ENCODE results near the gene CRTC3. TPM values are rescaled to one million over a fixed set of nuclear protein-coding genes. Genes with fewer than 3 reads are reported as not detected.

CRTC3 gene
- total RNA-seq, 4 donors from 2014 or later = 46.4 to 66.8 (median 59.8) TPM

DNA sequence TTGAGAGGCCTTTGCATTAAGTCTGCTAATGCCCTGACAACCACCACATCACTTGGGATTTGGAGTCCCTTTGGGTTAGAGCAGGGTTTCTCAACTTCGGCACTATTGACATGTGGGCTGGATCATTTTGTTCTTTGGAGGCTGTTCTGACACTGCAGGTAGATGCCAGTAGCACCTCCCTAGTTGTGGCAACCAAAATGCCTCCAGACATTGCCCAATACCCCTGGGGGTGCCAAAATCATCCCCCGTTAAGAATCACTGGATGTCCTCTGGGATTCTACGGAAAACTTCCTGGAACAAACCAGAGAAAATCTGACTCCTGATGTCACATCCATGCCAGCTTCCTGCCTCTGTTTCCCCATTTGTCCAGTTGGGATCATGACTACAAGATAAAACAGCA is 150.2 kb downstream of the CRTC3 start:
- TF ChIP-seq EP300 (IDR thresholded peaks at IDR 0.05) = no peak
- H3K9me3 ChIP-seq = no peaks in the 10 kb centered on the region
- peak overlapping the region in 3 of 4 donors; percentile 43 to 71 (median 58) for H3K27ac ChIP-seq (replicated peaks in 1 of 4)
- DNase-seq (ENCODE audit: extremely low spot score) = no peak
- H3K27me3 ChIP-seq = no peaks in the 10 kb centered on the region
- H3K36me3 ChIP-seq = no peaks in the 10 kb centered on the region
- H3K4me1 ChIP-seq = peaks cover 9 to 16% (median 14%) of the 10 kb centered on the region in 4 donors
- 76% methylated on average over 3 of the region's 3 CpGs for WGBS
- no peak overlapping the region for H3K4me3 ChIP-seq
- intact Hi-C loops (cut with DNase I) = no loop called here

DNA sequence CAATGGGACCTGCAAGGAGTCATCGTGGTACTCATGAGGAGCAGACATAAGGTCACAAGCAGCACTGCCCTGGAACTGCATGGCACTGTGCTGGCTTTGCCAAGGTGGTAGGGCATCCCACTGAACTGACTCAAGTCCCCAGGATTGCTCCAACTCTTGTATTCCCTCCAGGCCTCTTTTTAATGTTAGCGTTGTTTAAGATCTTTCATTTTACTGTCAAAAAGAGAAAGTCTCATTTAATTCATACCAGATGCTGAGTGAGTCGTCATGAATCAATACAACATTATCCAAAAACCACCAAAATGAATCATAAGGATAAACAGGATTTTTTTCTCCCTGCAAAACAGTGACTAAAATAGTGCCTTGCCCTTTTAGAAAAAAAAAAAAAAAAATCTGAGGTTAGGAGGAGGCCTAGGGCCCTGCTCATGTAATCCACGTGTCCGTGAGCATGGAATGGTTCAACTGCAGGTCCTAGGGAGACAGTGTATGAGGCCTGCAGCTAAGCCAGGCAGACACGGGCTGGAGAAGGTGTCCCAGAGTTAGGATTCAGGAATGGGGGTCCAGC is 150.7 kb downstream of the CRTC3 start:
- intact Hi-C loops (cut with DNase I) = no loop called here
- H3K4me1 ChIP-seq = peaks cover 9 to 16% (median 14%) of the 10 kb centered on the region in 4 donors
- TF ChIP-seq EP300 (IDR thresholded peaks at IDR 0.05) = no peak
- TF ChIP-seq POLR2AphosphoS5 (IDR thresholded peaks at IDR 0.05) = peak; percentile 7 to 35
- H3K4me3 ChIP-seq = no peak overlapping the region
- no peaks in the 10 kb centered on the region for H3K9me3 ChIP-seq
- WGBS = 44% methylated on average over 6 of the region's 6 CpGs
- H3K36me3 ChIP-seq = no peaks in the 10 kb centered on the region
- no peaks in the 10 kb centered on the region for H3K27me3 ChIP-seq
- peak overlapping the region; percentile 6 to 71 (median 50) for H3K27ac ChIP-seq (replicated peaks in 1 of 4)
- no peak for DNase-seq (ENCODE audit: extremely low spot score)

- intact Hi-C loops (cut with DNase I) = no loop called here
- DNase-seq (ENCODE audit: extremely low spot score) = no peak
- H3K27ac ChIP-seq (replicated peaks in 1 of 4) = peak overlapping the region; percentile 6 to 71 (median 44)
Measured at GRCh38 chr15:90681056-90681455, 151.3 kb downstream of the CRTC3 start.

DNA sequence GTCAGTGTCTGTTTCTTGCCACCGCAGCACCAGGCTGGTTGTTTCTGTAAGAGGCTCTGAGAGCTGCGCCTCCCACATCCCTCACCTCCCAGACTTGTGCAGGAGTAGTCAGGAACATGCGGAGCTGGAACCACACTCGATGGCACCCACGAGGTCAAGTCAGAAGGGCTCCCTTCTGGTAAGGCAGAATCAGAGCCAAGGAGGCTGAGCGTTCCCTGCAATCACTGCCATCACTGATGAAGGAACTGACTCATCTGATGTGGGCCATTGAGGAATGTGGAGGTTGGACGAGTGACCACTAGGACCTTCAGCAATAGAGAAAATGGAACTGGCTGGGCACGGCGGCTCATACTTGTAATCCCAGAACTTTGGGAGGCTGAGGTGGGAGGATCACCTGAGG is 151.8 kb downstream of the CRTC3 start:
- intact Hi-C loops (cut with DNase I) = no loop called here
- H3K36me3 ChIP-seq = no peaks in the 10 kb centered on the region
- TF ChIP-seq, protein P1, sequence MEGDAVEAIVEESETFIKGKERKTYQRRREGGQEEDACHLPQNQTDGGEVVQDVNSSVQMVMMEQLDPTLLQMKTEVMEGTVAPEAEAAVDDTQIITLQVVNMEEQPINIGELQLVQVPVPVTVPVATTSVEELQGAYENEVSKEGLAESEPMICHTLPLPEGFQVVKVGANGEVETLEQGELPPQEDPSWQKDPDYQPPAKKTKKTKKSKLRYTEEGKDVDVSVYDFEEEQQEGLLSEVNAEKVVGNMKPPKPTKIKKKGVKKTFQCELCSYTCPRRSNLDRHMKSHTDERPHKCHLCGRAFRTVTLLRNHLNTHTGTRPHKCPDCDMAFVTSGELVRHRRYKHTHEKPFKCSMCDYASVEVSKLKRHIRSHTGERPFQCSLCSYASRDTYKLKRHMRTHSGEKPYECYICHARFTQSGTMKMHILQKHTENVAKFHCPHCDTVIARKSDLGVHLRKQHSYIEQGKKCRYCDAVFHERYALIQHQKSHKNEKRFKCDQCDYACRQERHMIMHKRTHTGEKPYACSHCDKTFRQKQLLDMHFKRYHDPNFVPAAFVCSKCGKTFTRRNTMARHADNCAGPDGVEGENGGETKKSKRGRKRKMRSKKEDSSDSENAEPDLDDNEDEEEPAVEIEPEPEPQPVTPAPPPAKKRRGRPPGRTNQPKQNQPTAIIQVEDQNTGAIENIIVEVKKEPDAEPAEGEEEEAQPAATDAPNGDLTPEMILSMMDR (IDR thresholded peaks at IDR 0.05) = no peak
- TF ChIP-seq EP300 (IDR thresholded peaks at IDR 0.05) (no peak), POLR2A (IDR thresholded peaks at IDR 0.05; ENCODE audit: low read depth) (no peak), POLR2AphosphoS5 (IDR thresholded peaks at IDR 0.05) (no peak)

More at GRCh38 chr15:90681056-90681455, 151.3 kb downstream of the CRTC3 start:
- Histone ChIP-seq H3K4me3 (no peak overlapping the region), H3K36me3 (no peaks in the 10 kb centered on the region), H3K9me3 (no peaks in the 10 kb centered on the region), H3K4me1 (peaks cover 9 to 16% (median 14%) of the 10 kb centered on the region in 4 donors), H3K27me3 (no peaks in the 10 kb centered on the region)
- TF ChIP-seq POLR2A (IDR thresholded peaks at IDR 0.05; ENCODE audit: low read depth) (no peak), POLR2AphosphoS5 (IDR thresholded peaks at IDR 0.05) (no peak), EP300 (IDR thresholded peaks at IDR 0.05) (no peak)
- TF ChIP-seq, protein P1 (IDR thresholded peaks at IDR 0.05) = no peak
- 100% methylated on average over 1 of the region's 1 CpG for WGBS

GRCh38 chr15:90683371-90683770 is 153.6 kb downstream of the CRTC3 start:
- no peaks in the 10 kb centered on the region for H3K36me3 ChIP-seq
- TF ChIP-seq POLR2AphosphoS5 (IDR thresholded peaks at IDR 0.05) = no peak
- no peak for TF ChIP-seq EP300 (IDR thresholded peaks at IDR 0.05)
- TF ChIP-seq, protein P1 (IDR thresholded peaks at IDR 0.05) = no peak
- no peak for TF ChIP-seq POLR2A (IDR thresholded peaks at IDR 0.05; ENCODE audit: low read depth)
- intact Hi-C loops (cut with DNase I) = no loop called here
- DNase-seq (ENCODE audit: extremely low spot score) = no peak
- no peaks in the 10 kb centered on the region for H3K9me3 ChIP-seq
- 89% methylated on average over 10 of the region's 10 CpGs for WGBS
- no peak overlapping the region for H3K27ac ChIP-seq (replicated peaks in 1 of 4)
- peaks cover 9 to 16% (median 14%) of the 10 kb centered on the region in 4 donors for H3K4me1 ChIP-seq
- no peak overlapping the region for H3K4me3 ChIP-seq
- H3K27me3 ChIP-seq = no peaks in the 10 kb centered on the region

More for the DNA sequence above, 151.8 kb downstream of the CRTC3 start:
- H3K27me3 ChIP-seq = no peaks in the 10 kb centered on the region
- DNase-seq (ENCODE audit: extremely low spot score) = no peak
- 84% methylated on average over 9 of the region's 9 CpGs for WGBS
- peaks cover 9 to 16% (median 14%) of the 10 kb centered on the region in 4 donors for H3K4me1 ChIP-seq
- H3K9me3 ChIP-seq = no peaks in the 10 kb centered on the region
- no peak overlapping the region for H3K4me3 ChIP-seq
- H3K27ac ChIP-seq (replicated peaks in 1 of 4) = peak overlapping the region; percentile 6 to 71 (median 44)

DNA sequence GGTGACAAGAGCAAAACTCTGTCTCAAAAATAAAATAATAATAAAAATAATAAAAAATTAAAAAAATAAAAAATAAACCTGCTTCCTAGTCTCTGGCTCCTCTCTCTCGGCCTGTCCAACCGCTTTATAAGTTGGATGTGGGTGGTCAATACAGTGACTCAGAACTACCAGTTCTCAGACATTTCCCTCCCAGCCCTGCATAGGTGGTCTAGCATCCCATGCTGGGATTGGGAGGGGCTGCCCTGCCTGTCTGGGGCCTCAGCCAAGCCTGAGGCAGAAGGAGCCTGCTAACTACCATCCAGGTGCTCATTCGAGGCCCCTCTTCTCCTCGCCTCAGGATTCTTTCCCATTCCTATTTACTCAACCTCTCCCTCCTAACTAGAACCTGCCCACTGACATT is 154.2 kb downstream of the CRTC3 start:
- no peak for TF ChIP-seq POLR2AphosphoS5 (IDR thresholded peaks at IDR 0.05)
- TF ChIP-seq, protein P1 (IDR thresholded peaks at IDR 0.05) = no peak
- TF ChIP-seq EP300 (IDR thresholded peaks at IDR 0.05) = no peak
- TF ChIP-seq POLR2A (IDR thresholded peaks at IDR 0.05; ENCODE audit: low read depth) = no peak
- H3K9me3 ChIP-seq = no peaks in the 10 kb centered on the region
- H3K27me3 ChIP-seq = no peaks in the 10 kb centered on the region
- H3K27ac ChIP-seq (replicated peaks in 1 of 4) = no peak overlapping the region
- intact Hi-C loops (cut with DNase I) = no loop called here
- H3K4me1 ChIP-seq = peaks cover 9 to 16% (median 14%) of the 10 kb centered on the region in 4 donors
- no peak overlapping the region for H3K4me3 ChIP-seq
- no peak for DNase-seq (ENCODE audit: extremely low spot score)
- no peaks in the 10 kb centered on the region for H3K36me3 ChIP-seq
- 76% methylated on average over 4 of the region's 4 CpGs for WGBS

Data from esophagus muscularis mucosa (tissue), 4 donors.